GM20431 (cell line): ENCODE data around the gene SP3.

Experiments
- in situ Hi-C: fragments of 300-500 bp; cut with MseI, MboI; formaldehyde crosslinking; loops from one replicate; pipeline ENCODE4 v1.15.0; 2020; ENCODE audit warnings: low sequenced_read_pairs; ENCODE audit not compliant: unreplicated experiment

SP3 gene

DNA sequence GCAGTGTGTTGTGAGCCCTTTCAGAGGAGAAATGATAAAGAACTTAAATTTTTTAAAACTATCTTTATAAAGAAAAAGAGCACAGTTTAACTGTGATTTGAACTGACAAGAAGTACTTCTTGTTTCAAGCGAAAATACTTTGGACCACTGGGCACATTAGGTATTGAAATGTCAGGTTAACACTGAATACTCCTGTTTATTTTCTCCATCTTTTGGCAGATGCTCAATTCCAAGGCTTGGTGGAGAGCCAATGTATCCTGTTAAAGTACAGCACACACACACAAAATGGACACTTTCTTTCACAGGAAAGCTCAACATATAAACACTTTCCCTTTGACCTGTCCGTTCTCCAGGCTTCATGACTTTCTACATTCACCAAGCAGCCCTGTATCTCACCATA, 32.6 kb upstream of the SP3 start:
- in situ Hi-C loops, result no loop called here

DNA sequence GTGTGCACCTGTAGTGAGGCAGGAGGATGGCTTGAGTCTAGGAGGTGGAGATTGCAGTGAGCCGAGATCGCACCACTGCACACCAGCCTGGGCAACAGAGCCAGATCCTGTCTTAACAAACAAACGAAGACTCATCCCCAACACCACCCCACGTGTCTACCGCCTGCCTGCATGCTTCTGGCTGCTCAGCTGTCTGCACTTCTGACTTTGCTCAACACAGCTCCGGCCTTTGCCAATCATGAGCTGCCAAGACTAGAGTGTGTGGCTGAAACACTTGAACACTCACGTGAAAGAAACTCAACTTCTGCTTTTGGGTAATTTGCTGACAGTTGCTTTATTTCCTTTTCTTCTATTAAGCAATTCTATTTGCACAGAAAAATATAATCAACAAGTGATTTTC, 32.1 kb upstream of the SP3 start:
- in situ Hi-C loops, result no loop called here

DNA sequence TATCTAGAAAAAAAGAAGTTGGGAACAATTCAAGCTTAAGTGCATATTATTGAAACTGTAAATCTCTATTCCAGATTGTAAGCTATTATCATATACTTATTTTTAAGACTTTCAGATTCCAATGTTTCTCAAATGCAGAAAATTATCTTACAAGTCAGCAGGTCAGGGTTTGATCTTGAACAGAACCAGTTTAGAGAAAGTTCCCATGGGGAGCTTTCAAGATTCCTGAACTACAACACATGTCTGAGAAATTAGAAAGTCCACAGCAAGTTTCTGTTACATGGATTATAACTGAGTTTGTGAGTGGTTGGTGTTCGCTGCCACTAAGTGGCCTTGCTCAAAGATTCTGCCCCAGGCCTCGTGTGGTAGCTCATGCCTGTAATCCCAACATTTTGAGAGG, 31.6 kb upstream of the SP3 start:
- in situ Hi-C loops, result no loop called here

DNA sequence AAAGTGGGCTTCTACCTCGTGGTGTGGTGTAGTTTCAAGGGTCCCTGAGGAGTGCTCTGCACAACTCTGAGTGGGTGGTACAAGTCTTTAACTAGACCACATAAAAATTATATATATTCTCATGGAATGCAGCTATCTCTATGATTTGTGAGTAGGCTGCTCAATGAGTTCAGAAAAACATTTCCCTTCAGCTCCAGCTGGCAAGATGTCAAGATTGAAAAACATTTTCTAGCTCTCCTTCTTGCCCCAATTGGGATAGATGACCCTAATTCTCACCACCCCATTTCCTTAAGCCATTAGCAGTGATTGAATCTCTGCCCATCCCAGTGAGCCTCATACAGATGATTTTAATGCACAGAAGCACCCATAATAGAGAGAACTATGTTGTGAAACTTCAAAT, 28.3 kb upstream of the SP3 start:
- in situ Hi-C loops, result no loop called here

DNA sequence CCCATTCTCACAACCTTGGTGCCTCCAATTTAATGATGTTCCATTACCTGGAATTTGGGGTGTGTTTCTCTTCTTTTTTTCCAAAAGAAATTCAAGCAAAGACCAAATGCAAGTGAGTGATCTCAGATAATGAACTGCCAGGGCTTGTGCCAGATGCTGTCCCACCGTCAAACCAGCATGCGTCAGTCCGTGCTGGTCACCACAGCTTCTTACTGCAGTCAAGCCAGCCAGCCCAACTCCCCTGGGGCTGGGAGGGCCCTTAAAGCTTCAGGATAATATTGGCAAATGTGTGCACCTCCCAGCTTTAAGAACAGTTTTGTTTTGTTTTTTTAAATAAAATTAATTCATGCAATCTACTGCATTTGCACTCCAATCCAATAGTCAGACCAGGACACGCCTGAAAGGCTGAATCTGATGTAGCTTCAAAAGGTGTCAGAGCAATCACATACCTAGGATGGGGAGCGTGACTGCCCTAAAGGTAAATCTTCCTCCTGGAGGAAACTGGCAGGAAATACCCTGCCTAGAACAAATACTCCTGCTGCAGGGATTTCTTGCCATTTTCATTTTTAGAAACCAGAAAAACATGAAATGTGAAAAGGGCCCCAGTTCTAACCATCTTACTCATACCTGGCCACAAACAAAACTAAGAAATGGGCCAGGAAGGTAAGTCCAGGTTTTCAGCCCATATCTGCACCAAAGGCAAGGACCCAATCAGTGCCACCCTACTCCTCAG, 26.8 kb upstream of the SP3 start:
- in situ Hi-C loops, result no loop called here

DNA sequence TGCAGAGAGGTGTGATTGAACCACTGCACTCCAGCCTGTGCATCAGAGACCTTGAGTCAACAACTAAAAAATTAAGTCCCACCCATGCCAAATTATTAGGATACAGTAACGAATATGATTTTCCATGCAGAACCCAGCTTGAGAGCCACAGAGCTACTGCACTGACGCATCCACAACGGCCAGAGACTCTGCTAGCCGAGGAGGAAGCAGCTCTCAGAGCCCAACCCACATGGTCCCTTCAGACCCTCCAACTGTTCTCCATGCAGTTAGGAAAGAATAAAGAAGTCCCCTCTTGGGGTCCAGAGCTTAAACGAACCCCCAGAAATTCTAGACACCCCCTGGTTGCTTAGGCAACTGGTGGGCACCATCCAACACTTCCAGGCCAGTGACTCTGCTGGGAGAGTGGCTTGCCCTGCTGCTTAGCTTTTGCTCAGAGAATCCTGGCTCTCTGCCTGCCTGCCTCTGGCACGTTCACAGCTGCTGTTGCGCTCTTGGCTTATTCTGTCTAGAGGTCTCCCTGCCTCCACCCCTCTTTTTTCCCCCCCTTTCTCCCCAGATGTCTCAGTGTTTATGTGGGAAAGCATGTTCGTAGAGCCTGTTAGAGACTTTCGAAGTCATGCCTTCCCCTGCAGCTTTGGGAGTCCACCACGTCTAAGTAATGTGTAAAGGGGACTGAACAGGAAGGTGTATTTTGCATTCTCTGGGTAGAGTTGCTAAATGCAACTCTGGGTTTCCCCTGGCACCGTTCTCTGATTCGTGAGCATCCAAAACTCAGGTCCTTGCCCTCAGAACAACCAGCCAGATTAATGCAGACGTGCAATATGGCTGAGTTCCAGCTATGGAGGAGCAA, 26.0 kb upstream of the SP3 start:
- in situ Hi-C loops, result no loop called here

DNA sequence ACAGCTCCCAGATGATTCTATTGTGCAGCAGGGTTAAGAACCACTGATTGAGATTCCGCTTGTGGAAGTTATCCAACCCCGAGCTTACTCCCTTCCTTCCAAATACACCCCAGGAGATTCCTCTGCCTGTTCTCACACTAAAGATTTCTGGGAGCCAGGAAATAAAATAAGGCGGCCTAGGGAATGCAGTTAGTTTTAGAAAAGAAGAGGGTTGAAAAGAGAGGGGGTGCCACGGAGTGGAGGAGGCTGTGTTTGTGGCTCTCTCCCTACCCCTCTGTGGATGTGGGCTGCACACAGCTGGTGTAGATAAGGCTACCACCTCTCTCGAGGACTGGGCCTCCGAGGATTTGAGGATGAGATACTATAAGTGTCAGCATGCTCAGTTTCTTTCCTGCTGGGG, 25.1 kb upstream of the SP3 start:
- in situ Hi-C loops, result no loop called here

DNA sequence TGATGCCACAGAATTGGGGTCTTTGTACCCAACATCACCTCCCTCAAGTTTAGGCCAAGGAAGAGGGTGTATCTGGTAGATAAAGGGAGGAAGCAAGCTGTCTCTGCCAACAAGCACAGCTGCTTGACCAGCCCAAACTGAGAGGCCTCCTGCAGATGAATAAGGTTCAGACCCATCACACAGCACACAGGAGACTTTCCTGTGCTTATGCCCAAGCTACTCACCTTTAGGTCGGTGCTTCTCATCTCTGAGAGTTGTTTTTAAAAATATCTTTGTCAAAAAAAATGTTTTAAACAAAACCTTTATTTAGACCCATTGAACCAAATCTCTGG, 24.7 kb upstream of the SP3 start:
- in situ Hi-C loops, result no loop called here

DNA sequence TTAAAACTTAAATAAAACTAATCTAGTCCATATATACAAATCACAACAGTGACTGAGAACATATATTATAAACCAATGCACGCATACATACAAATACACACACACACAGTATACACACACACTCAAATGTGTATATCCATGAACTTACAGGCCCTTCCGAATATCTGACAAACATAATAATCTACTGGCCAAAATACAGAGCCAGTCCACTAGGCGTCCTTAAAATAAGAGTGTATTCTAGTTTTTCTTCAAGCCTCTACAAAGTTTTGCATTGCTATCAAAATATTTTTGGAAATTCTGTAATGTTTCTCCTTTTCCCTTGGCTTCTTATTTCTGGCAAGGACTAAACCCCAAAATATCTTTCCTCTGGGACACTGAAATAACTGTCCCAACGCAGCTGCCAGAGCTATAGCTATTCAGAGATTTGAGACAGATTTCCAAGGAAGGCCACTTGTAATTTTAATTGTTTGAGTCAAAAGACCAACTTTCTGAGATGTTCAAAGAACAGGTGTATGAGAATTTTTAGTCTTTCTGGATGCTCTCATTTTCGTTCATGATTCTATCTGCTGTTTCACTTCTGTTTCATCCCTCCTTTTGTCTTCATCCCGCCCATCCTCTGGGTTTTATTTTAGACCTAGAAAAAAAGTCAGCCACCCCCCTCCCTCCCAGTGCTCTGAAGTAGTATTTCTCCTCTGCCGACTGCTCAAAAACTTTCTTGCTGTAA, 24.1 kb upstream of the SP3 start:
- in situ Hi-C loops, result no loop called here

DNA sequence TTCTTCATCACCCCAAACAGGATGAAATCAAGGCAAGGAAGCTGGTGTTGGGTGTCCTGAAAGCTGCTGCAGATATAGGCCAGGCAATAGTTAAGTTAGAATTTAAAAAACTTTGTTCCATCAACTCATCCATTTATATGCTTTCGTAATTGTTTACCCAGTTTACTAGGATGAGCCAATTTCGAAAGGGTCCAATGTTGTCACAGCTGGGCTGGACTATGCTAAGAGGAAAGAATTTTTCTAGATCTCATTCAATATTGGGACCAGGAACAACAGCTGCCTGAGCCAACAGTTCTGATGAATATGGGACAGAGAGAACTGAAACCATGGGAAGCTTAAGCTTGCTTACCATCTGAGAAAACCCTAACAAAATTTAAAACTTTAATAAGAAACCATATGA, 21.6 kb upstream of the SP3 start:
- in situ Hi-C loops, result no loop called here

DNA sequence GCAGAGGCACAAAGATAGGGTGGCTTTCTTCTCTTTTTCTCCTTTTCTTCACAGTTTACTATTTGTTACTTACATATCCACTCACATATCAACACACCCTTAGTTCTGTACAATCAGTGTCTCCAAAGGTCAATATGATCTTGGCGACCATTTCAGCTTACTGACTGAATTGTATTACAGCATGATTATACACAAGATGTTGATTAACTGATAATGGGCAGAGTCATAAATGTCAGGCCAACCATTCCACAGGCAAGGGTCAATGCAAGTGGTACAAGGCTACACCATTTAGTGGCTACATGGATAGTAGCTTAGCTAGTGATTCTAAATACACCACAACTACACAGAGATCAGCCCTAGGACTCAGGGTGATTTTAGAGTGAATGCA, 20.4 kb upstream of the SP3 start:
- in situ Hi-C loops, result no loop called here

DNA sequence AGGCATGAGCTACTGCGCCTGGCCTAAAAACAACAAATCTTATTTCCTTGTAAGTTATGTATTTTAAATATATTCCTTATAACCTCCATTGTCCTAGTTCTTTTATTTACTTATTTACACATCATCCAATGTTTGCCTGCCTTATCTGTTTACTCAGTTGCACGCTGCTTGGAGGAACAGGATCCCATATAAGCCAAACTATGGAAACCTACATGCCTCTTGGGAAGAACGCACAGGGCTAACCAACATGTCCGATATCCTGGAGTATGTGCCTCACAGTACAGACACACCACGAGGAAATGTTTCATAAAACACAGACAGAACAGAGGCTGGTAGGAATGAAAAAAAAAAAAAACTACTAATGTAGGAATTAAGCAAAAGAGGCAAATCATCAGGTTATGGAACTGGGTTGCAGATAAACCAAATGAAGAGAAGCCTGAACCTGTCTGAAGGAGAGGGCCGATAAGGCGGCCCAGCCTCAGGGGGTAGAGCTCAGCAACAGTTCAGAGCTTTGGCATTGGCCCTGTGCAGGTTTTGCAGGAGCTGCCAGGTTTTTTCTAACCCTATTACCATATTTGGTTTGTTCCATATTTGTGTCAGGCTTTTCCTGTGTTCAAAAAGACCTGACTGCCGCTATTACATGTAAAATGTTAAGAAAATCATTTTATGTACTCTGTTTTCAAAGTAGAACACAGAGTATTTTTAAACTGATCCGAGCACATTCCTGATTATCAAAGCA, 19.9 kb upstream of the SP3 start:
- in situ Hi-C loops, result no loop called here

DNA sequence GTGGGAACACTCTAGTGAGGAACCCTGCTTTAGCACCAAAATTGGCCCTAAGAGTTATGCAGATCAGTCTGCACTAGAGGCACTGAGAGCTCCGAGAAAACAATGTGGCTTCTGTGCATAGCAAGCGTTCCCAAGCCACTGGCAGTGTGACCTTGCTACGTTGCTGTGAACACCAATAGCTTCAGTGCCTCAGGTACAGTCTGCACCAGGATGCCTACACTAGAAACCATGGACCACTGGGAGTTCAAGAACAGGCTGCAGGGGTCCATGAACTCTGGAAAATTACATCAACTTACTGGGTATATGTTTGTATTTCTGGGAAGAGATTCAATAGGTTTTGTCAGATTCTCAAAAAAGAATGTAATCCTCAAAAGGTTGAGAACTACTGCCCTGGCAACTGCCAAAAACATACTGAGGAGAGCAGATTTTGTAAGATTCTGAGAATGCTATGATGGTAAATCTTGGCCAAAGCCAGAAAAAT, 18.3 kb upstream of the SP3 start:
- in situ Hi-C loops, result no loop called here

DNA sequence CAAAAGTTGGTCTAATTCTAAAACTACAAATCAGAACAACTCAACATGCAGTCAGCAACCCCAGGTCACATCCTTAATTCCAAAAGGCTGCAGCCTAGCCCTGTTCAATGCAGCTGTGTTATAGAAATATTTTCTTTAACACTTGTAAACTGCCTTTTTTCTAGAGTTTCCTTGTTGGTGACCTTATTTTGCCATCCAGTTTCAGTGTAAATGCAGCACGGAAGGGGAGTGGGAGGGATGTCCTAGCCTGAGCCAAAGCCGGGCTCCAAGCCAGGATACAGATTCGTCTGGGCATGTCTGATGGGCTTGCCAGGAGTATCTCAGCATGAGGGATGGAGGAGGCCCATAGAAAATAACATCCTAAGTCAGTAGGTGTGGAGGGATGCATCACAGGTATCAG, 17.7 kb upstream of the SP3 start:
- in situ Hi-C loops, result no loop called here

DNA sequence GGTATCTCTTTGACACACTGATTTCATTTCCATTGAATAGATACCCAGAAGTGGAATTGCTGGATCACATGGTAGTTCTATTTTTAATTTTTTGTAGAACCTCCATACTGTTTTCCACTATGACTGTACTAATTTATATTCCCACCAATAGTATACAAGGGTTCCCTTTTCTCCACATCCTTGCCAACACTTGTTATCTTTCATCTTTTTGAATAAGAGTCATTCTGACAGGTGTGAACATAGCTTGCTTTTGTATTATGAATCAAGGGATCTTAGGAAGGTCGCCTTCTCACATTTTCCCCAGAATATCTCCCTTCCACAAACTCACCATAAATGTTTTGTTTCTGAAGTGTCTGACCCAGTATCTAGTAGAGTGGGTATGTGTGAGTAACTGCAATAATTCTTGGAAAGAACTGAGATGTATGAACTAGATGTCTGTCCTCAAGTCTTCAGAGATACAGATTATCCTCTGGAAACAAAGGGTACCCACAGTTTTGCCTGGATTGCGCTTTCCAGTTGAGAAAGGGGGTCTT, 17.1 kb upstream of the SP3 start:
- in situ Hi-C loops, result no loop called here

DNA sequence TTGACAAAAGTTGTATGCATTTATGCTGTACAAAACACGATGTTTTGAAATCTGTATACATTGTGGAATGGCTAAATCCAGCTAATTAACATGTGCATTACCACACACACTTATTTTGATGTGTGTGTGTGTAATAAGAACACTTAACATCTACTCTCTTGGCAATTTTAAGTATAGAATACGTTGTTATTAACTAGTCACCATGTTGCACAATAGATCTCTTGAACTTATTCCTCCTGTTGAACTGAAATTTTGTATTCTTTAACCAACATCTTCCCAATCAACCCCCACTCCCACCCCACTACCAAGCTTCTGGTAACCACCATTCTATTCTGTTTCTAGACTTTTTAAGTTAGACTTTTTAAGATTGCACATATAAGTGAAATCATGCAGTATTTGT, 16.3 kb upstream of the SP3 start:
- in situ Hi-C loops, result no loop called here

DNA sequence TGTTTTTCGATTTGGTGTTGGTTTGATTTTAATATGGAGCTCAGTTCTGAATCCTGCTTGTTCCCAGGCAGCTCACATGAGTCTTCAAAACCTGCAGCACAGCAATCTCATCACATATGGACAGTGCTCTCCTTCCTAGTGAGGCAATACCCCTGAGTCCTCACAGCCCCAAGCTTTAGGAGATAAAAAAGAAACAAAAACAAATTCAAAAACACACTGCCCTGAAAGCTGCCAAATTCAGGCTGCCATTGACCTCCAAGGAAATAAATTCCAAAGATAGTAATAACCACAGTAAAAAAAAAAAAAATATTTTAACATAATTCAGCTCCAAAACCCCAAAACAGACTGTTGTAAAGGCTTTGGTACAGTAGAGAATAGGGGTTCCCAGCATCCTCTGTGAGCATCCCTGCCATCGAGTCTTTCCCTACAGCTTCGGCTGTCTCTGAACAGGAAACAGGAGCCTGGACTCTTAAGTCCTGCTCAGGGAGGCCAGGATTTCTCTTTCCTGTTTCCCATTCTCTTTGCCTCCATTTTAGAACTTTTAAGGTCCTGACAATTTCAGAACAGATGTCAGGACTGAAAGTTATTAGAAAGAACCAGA, 14.7 kb upstream of the SP3 start:
- in situ Hi-C loops, result no loop called here

DNA sequence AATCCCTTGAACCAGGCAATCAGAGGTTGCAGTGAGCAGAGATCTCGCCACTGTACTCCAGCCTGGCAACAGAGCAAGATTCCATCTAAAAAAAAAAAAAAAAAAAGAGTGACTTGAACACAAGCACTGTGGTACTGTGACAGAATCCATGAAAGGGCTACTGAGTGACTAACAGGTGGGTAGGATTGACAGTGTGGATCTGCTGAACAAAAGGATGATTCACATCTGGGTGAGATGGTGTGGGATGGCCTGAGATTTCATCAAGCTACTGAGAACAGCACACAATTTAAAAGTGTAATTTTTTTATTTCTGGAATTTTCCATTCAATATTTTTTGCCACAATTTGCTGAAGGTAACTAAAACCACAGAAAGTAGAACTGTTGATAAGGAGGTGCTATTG, 13.3 kb upstream of the SP3 start:
- in situ Hi-C loops, result no loop called here

DNA sequence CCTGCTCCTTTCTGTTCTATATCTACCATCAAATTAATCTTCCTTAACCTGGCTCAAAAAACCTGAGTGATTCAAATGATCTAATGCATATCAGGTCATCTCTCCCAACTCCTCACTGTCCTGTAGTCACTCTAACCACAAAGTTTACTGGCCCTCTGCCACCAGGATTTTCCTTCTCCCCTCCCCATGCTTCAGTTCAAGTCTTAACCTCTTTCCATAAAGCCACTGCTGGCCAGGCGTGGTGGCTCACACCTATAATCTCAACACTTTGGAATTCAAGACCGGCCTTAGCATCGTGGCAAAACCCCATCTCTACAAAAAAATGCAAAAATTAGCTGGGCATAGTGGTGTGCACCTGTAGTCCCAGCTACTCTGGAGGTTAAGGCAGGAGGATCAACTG, 7.5 kb upstream of the SP3 start:
- in situ Hi-C loops, result no loop called here

DNA sequence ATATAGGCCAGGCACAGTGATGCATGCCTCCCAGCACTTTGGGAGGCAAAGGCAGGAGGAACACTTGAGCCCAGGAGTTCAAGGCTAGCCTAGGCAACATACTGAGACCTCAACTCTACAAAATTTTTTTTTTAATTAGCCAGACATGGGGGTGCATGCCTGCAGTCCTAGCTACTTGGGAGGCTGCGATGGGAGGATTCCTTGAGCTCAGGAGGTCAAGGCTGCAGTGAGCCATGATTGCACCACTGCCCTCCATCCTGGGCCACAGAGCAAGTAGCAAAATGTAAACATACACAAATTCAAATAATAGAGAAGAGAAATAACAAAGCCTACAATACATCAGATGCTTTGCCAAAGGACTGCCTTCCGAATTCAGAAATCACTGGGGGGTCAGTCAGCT, 7.0 kb upstream of the SP3 start:
- in situ Hi-C loops, result no loop called here
